Stimulated activated CD8-positive, alpha-beta memory T cell treated with anti-CD3 and anti-CD28 coated beads, Interleukin-7, amount 100 ng/mL, for 4 hours (primary cell): ENCODE measurements around the gene PPP1R14C.

Experiments
- DNase-seq, 2 donors: peaks; one replicate each; pipeline ENCODE4 v3.0.0-alpha.2; 2020; ENCODE audit warnings: low read depth in 2 of 2

The PPP1R14C gene

DNA sequence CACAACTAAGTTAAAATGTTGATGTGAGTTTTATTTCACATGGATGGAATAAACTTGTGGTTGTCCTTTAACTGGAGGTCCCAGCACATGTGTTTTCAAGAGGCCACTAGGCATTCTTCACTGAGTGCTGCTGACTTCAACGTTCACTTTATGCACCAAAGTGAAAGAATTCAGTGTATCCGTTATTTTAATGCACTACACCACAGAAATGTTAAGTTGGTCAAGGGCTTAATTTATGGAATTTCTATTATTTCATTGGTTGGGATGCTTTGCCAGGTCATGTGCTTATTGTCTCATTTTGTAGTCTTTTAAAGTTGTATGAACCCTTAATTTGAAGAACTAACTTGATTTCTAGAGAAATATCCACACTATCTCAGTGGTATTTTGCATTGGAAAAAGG lies 106.4 kb downstream of the PPP1R14C start:
- DNase-seq, result no peak

DNA sequence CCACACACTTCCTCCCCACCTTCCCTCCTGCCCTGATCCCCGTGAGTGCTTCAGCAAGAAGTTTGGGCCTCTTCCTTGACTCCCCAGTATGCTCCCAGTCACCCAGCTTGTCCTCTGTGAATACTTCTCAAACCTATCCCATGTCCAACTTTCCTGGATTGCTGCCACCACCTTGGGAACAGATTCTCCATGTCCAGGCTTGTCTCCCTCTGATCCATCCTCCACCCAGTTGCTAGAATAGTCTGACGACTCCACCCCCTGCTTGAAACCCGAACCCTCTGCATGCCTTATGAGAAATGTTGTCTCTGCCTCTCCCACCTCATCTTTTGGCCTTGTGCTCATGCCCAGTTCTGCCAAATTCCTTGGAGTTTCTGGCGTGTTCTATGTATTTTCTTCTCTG lies 108.0 kb downstream of the PPP1R14C start:
- no peak for DNase-seq

DNA sequence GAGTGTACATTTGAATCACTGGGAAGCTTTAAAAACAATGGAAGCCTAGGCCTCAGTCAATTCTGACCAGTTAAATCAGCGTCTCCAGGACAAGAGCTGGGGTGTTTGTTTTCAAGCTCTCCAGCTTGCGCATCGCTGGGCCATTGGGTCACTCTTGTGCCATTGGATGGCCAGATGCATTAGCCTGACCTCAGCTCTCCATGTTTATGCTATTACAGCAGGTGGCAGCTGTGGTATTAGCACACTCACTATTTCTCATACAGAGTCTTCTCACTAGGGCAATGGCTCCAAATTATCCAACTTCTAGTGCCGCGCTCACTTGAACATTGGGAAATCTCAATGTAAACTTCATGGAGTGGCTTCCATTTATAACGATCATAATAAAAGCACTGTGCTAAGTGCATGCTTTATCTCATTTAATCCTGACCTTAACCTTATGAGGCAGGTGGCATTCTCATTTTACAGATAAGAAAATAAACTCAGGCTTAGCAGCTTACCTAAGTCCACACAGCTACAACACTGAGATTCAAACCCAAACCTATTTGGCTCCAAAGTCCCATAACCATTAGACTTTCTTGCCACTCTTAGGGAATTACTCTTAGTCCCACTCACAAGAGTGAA lies 108.8 kb downstream of the PPP1R14C start:
- DNase-seq, result no peak

DNA sequence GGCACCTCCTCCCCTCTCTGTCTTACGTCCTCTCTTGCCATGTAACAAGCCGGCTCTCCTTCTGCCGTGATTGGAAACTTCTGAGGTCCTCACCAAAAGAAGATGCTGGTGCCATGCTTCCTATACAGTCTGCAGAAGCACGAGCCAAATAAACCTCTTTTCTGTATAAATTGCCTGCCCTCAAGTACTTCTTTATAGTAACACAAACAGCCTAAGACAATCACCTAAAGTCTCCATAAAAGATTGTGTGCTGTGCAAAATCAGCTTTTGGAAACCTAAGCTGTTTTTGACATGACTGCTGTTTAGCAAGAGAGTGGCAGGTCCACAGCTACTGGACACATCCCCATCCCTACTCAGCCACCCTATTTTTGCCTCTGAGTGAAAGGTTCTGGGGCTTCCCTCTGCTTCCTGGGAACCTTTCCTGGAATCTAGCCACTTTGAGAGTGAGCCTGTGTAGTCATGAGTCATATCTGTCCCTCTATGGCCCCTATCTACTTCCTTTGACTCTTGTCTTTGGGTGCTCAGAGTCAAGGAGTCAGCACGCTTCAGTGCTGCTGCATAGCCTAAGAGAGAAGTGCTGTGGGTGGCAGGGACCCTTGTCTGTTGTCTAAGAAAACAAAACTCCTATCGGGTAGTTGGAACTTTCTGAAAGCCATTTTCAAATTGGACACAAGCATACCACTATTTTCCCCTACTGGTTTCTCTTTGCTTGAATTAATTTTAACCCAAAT lies 110.0 kb downstream of the PPP1R14C start:
- no peak for DNase-seq

GRCh38 chr6:150253489-150253888 lies 110.6 kb downstream of the PPP1R14C start:
- no peak for DNase-seq

- no peak for DNase-seq
These were observed 111.9 kb downstream of the PPP1R14C start for GRCh38 chr6:150254770-150255169.

GRCh38 chr6:150255840-150256239 lies 113.0 kb downstream of the PPP1R14C start:
- DNase-seq, result no peak

DNA sequence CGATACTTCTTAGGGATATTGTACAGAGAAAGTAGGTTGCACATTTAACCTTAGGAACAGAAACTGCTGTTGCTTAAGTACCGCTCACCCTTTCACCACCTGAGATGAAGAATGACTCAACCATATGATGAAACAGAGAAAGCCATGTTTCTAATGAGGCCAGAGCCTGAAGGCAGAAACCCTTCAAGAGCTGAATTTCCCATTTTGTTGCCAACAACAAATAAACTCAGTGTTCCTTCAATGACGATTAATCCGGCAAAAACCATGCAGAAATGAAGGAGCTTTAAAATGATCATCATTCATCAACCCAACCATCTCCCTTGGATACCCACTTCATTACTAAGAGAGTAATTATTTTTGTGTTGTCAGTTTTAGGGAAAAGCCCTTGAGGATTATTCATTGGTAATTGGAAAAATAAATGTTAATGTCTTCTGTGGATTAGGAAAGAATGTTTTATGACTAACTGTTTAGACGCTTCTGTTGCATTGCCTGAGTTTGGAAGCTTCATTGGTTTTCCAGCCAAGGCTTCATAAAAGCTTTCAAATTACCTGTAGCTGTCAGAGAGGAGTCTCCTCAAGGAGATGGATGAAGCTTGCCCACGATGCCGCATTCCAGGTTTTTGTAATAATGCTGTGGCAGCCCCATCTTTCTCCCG lies 113.9 kb downstream of the PPP1R14C start:
- no peak for DNase-seq

- DNase-seq, result no peak
These were observed 115.5 kb downstream of the PPP1R14C start for GRCh38 chr6:150258381-150258780.

GRCh38 chr6:150260931-150261330 lies 118.1 kb downstream of the PPP1R14C start:
- DNase-seq, result no peak

GRCh38 chr6:150261997-150262697 lies 119.3 kb downstream of the PPP1R14C start:
- no peak for DNase-seq

DNA sequence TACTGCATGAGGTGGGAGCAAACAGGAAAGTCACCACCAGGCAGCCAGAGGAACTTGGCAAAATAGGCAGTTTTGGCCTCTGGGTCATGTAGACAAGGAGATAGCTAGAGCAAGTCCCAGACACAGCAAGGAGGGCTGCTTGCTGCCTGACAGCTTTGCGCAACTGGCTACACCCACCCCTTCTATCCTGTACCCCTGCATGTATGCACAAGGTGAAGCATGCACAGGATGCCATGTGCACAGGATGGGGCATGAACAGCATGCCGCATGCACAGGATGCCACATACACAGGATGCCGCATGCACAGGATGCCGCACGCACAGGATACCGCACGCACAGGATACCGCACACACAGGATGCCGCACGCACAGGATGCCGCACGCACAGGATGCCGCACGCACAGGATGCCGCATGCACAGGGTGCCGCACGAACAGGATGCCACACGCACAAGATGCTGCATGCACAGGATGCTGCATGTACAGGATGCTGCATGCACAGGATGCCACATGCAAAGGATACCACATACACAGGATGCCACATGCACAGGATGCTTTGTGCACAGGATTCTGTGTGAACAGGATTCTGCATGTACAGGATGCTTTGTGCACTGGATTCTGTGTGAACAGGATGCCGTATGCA lies 121.0 kb downstream of the PPP1R14C start:
- DNase-seq, result no peak

GRCh38 chr6:150266309-150266708 lies 123.5 kb downstream of the PPP1R14C start:
- DNase-seq, result no peak

GRCh38 chr6:150266963-150267685 lies 124.3 kb downstream of the PPP1R14C start:
- DNase-seq, result no peak

DNA sequence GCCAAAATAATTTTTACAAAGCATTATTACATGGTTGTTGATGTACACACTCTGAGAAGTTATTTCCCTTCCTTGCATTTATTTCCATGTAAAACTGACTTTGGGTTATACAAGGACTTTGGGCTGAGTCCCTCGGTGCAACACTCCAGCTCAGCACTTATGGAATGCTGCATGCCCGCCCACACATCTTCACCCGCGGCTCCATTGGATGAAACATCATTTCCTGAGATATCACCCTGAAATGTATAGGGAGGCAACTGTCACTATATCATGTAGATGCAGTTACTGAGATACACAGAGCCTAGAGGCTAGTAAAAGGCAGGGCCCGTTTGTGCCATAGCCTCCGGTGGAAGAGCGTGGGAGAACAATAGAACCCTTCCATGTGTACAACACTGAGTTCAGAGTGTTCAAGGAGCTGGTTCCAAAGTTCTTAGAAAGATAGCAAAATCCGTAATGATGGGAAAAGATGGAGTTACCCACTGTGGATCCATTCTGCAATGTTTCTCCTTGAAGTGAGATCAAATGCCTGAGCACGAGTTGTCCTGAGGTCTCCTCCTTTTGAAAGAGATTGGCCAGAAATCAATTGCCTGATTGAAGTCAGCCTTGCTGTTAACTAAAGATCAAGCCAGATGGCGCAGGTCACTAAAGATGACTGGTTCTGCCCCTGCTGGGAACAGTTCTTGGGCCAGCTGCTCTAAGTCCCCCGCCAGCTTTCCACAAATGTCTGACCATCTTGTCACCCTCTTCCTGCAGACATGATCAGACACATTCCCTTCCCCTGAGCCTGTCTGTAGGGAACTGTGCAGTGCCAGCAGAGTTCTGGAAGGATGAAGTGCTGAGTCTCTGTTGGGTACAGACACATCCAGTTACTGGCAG lies 125.1 kb downstream of the PPP1R14C start:
- no peak for DNase-seq

GRCh38 chr6:150269130-150269856 lies 126.4 kb downstream of the PPP1R14C start:
- no peak for DNase-seq

GRCh38 chr6:150269857-150270223 lies 127.0 kb downstream of the PPP1R14C start:
- peak in 1 of 2 donors; percentile 4 for DNase-seq

DNA sequence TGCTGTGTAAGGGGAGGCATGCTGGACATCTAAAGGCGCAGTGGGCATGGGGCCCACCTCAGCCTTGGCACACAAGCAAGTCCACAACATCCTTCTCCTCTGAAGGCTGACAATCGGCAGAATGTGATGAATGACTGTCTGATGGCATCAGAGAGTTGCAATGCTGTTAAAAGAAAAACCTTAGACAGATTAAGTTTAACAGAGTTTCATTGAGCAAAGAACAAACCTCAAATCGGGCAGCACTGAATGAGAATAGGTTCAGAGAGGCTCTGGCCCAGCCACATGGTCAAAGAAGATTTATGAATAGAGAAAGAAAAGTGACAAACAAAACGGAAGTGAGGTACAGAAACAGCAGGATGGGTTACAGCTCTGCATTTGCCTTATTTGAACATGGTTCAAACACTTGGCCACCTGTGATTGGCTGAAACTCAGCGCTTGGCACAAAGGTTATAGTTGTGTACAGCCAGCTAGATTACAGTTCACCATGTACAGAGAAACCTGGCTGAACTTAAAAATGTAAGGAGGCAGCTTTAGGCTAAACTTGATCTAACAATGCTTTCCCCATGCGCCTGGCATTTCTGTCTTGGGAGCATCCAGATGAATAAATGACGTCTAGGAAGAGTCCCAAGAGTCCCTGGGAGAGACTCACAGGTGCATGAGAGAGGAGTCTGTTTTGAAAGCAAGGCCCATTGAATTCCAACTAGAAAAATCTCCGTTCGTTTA lies 127.6 kb downstream of the PPP1R14C start:
- DNase-seq, result no peak

- DNase-seq, result no peak
These were observed 128.3 kb downstream of the PPP1R14C start for GRCh38 chr6:150271172-150271500.
